Measurements from ENCODE around the gene UBE2N.
"Not testable (repeated sequence)": the region's sequence is repeated elsewhere in the genome, so short reads cannot be mapped to it uniquely, and the experiment has no call there.

The UBE2N gene

DNA sequence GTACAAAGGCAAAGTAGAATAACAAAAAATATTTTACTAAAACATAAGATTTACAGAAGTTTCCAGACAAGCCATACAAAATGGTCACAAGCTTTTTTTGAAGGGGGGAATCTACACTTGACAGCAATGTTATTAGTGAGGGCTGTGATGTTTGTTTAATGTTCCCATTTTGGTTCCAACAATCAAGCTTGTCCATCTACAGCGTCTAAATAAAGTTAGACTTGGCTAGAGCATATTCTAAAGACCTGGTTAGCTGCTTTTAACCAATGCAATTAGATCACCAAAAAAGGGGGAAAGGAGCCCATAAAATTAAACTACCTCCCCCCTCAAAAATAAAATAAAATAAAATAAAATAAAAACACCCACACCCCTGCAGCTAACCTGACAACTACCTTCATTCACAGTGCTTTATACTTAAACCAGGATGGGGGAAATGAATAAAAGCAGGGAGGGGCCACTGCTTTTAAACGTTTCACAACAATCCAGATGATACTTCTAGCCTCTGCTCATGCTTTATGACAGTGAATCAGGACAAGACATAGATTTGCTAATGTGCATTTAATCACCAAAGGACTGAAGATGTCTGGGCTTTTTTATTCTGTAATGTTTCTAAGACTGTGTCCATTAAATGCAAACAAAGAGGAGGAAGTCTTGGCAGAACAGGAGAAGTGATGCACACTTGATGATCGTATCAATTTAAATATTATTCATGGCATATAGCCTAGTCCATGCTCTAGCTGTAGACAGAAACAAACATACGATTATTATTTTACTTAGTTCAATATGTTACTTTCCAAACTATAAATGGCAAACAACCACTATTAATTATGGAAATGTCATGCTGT lies 32.2 kb downstream of the UBE2N start:
- not testable (repeated sequence) for DNase-seq

DNA sequence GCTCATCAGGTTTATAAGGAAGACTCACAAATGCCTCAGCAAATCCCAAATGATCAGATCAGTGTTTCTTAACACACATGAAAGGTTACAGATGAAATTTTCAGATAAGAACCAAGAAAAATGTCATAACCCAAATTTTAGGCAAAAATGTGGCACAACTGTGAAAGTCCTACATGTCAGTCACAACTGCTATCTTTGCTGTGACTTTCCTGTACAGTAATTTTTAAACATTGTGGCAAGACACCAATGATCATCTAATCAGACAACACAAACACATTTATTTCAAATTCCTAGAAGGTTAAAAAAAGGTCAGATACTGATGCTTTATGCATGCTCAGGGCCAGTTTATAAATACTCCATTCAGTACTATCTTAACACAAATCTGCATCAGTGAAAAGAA lies 32.9 kb downstream of the UBE2N start:
- DNase-seq = no peak

DNA sequence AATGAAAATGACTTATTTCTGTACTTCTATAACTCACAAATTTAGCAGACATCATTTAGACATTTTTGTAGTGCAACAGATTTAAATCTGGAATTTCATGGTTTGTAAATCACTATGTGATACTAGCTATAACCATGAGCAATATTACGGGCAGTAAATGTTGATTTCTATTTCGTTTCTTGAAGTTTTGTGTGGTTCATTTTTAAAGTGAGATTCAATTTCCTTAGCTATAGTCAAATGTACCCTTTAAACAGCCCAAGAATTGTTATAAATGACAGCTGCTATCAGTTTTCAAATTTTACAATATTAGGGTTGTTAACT lies 33.8 kb downstream of the UBE2N start:
- no peak for DNase-seq

DNA sequence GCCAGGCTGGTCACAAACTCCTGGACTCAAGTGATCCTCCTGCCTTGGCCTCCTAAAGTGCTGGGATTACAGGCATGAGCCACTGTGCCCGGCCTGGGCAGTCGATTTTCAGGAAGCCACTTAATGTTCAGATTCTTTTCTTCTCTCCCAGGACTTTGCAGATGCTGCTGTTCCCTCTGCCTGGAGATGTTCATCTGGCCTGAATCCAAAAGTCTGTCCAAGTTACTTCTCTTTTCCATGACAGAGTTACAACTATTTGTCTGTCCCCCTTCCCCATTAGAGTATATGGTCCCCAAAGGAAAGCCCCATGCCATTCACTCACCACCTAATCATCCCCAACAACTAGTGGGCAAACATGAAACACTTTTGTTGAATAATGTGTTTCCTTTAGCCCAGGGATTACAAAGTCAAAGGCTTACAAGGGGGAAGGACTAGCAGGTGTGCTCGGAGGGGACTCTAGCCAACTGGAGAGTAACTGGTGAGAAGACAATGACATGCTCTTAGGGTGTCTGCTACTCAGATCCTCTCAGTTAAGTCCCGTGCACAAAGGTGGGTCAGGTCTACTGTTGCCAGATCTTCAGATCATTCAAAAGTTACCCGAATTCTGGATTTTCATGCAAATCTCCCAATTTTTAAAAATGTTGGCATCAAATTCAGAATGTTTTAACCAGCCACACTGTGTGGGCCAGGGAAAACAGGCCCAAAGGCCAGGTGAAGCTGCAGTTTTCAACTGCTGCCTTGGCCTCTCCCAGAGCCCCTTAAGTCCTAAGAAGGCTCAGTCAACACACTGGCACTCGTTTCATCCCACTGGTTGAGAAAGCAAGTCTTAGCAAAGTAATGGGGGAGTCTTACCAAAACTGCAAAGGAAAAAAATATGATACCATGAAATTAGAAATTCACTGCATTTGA lies 34.4 kb downstream of the UBE2N start:
- DNase-seq = no peak

DNA sequence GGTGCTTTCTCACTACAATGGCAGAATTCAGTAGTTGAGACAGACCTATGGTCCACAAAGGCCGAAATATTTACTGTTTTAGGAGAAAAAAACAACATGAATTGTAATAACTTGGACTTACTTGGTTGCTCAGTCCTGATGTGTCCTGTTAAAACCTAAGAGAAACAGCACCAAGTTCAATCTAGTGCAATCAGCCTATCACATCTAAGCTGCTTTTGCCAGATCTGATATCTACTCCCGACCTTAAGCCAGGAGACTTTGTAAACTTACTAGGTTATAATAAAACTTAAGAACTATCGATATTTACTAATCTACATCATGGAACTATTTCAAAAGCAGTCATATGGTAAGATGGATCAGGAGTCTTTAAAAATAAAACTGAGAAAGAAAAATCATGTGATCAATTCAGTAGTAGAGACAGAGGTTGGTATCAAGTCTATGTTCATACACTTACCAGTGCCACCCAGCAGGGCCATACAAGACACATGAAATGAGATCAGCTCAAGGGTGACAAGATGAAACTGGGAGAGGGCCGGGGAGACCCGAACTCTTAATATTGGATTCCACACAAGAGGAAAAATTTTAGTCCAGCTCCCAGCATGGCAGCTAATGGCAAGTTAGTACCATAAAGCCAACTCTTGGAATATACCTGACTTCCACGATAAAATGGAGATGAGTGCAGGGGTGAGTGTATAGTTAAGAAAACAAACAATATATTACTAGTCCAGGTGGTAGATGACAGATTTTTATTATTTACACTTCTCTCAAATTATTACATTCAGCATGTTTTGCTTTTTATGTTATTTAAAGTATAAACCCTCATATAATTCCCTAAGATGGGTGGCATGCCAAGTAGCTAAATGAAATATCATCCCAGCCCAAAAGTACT lies 36.5 kb downstream of the UBE2N start:
- DNase-seq = no peak

DNA sequence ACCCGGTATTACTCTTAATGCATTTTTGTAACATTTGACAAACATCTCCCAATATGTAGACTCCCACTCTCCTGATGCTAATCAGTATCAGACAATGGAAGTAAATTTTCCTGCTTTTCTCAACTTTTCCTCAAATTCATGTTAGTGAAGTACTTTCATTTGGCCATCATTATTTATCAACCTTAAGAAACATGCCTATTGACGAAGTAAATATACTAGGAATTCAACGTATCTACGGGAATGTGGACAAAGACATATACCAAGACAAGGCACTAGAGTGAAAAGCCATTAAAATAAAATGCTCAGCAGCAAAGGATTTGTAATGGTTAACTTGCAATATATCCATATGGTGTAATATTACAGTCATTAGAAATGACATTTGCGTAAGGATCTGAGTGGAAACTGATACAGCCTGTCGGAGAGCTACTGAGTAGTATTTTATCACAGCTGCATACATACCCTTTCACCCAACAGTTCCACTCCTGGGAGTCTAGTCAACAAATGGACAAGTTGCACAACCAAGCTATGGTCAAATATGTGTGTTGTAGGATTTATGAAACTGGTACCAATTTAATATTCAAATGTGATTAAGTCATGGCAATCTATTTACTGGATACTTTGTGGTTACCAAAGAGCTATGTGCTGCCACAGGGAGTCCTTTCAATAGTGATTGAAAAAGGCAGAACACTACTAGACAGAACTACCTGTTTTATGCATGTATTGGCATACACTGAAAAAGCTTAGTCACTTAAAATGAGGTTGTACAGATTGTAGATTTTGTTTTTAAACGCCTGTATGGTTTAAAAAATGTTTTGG lies 37.6 kb downstream of the UBE2N start:
- DNase-seq = no peak

DNA sequence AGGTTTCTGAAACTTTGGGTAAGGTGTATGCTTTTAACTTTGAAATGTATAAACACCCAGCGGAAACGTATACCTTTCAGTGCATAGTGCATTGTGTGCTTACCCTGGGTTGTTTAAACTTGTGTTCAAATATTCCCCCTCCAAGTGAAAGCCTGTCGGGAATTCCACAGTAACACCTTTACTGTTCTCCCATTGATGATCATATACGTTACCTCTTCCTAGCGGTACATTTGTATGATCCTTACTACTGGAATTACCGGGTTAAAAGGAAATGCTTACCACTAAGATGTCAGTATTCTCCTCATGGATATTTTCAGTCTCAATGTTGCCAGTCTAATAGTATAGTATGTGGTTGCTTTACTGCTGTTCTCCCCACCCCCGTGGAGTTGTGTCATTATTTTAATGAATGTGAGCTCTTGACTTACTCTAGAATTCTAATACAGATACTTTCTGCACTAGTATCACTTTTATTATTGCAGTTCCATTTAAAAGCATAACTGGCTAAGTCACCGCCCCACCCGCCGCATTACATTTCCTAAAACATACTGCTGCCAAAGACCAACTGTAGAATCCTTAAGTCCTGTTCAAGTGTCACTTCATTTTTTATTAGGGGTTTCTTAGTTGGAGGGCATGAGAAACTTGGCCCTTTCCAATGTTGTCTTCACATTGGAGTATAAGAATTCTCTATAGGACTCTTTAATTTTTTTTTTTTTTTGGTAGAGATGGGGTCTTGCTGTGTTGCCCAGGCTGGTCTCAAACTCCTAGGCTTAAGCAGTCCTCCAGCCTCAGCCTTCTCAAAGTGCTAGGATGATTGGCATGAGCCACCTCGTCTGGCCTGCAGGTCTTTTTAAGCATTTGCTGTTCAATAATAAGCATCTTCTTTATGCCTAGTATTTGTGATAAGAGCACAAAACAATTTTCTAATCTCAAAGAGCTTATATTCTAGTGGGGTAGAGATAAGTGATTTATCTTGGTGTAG lies 39.1 kb downstream of the UBE2N start:
- no peak for DNase-seq

DNA sequence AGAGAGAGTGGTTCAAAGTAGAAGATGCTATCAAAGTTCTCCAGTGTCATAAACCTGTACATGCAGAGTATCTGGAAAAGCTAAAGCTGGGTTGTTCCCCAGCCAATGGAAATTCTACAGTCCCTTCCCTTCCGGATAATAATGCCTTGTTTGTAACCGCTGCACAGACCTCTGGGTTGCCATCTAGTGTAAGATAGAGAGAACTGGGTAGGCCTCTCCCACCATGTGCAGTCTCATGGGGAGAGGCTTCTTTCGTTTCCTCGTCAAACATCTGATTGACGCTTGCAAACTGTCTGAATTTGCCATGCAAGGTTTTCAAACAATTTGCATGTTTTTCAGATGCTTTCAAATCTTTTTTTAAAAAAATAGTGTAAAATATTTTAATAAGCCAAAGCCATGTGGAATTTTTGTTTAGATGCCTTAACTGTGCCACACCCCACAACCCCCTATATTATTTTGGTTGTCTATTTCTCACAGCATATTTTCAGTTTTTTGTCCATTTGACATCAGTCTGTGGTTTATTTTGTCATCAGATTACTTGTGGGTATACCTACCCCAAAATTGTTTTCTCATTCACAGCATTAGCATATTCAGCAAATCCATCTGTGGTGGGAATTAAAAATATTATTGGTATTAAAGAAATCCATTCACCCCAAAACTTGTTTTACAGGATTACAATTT lies 42.4 kb downstream of the UBE2N start:
- not testable (repeated sequence) for DNase-seq

DNA sequence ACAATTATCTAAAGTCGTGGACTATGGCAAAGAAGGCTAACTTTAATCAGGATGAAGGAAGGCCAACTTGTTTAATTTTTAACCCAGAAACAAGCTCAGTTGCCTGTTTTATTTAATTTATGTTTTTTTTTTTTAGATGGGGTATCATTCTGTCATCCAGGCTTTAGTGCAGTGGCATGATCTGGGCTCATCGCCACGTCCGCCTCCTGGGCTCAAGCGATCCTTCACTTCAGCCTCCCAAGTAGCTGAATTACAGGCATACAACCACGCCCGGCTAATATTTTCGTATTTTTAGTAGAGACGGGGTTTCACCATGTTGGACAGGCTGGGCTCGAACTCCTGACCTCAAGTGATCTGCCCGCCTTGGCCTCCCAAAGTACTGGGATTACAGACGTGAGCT lies 44.3 kb downstream of the UBE2N start:
- DNase-seq = no peak

DNA sequence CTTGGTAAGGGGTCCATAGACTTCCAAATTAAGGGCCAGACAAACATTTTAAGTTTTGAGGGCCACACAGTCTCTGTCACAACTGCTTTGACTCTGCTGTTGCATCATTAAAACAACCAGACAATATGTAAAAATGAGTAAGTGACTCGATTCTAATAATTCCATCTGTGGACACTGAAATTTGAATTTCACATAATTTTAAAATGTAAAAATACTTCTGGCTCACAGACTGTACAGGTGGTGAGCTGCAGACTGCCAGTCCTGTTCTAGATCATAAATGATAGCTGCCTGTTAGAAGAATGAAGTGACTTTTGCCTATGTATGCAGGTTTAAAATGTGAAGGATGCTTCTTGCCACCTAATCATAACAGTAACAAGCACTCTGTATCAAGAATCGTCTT lies 48.3 kb downstream of the UBE2N start:
- no peak for DNase-seq

DNA sequence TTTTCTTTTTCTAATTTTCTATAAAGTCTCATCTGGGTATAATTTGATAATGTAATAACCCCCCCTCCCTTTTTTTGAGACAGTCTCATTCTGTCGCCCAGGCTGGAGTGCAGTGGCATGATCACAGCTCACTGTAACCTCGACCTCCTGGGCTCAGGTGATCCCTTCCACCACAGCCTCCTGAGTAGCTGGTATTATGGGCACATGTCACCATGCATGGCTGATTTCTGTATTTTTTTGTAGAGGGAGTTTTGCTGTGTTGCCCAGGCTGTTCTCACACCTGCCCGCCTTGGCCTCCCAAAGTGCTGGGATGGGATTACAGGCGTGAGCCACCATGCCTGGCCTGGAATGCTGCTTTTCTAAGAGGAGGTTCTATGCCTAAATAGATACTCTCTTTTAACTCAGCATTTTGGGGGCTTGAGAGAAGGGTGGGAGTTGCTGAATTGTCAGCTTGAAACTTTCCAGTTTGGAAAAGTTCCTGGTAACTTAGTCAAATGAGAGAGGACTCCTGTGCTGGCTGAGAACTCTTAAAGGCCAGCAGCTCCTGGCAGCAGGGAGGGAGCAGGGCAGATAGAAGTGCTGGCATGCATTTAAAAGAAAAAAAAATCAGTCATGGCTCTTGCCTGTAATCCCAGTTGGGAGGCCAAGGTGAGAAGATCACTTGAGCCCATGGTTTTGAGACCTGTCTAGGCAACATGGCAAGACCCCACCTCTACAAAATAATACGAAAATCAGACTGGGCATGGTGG lies 51.0 kb downstream of the UBE2N start:
- DNase-seq = no peak

DNA sequence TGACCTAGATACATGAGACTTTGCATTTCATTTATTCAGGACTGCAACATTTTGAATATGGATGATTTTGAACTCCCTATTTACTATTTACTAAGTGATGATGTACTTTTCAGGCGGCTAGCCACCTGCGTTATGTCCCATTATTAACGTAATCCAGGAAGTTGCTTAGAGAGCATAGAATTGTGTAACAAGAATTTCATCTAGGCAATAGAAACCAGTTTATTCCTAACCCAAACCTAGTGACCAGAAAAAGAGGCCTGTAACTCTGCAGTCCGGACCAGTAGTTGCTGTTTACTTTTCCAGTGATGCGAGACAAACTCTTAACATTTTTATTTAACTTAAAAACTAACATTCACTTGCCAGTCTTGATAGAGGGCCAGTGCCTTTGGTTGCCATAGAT lies 51.7 kb downstream of the UBE2N start:
- no peak for DNase-seq

DNA sequence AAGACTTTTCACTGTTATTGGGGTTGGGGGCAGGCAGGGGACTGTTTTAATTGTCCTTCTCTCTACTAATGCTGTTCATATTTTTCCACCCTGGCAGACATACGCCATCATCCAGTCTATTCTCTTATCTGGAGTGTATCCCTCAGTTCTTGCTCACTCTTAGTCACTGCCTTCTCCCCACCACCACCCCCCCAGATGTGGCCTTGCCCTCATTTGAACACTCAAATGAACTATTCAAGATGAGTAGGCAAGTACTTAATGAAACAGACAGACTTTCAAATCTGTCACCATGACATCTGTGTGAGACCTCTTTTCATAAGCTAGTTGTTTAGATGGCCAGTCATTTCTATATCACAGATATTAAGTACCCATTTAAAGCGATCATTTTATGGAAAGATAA lies 54.0 kb downstream of the UBE2N start:
- no peak for DNase-seq

DNA sequence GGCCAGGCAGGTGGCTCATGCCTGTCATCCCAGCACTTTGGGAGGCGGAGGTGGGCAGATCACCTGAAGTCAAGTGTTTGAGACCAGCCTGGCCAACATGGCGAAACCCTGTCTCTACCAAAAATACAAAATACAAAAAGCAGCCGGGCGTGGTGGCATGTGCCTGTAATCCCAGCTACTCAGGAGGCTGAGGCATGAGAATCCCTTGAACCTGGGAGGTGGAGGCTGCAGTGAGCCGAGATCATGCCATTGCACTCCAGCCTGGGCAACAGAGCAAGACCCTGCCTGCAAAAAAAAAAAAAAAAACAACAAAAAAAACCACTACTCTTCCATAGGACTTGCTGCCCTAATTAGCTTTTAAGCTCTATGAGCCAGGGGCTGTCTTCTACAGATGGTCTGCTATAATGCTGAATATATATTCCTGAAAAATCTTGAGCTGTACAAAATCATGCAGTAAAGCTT lies 59.7 kb downstream of the UBE2N start:
- DNase-seq = peak; percentile 62

DNA sequence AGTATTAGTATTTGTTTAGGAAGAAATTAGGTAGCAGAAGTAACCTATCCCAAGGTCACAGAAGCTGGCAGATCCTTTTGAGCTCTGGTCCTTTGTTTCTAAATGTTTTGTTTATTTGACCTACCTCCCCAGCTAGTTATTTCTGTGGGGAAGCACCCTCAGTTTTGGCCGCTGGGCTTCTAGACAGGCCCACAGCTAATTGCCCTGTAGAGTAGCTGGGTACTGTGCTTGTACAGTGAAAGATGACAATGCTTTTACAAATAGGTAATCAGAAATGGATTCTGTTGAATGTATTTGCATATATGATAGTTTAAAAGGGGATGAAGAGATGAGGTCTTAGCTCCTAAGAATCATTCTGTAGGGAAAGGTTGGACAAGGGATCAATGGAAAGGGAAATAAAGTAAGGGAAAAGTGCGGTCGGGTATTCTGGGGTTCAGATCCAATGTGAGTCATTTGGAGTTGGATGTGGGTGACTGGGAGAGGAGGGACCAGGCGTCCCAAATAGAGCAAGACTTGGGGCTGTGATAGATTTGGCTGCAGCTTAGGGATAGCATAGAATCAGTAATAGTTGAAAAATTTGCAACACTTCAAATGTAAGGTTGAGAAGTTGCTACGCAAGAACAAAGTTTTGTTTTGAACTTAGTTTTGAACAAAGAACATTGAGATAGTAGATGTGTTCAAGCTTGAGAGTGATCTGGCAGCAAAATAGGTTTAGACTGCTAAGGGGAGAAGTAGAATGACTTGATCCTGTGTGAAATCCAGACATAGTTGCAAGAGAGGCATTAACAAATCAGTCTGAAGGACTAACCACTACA lies 60.4 kb downstream of the UBE2N start:
- no peak for DNase-seq

DNA sequence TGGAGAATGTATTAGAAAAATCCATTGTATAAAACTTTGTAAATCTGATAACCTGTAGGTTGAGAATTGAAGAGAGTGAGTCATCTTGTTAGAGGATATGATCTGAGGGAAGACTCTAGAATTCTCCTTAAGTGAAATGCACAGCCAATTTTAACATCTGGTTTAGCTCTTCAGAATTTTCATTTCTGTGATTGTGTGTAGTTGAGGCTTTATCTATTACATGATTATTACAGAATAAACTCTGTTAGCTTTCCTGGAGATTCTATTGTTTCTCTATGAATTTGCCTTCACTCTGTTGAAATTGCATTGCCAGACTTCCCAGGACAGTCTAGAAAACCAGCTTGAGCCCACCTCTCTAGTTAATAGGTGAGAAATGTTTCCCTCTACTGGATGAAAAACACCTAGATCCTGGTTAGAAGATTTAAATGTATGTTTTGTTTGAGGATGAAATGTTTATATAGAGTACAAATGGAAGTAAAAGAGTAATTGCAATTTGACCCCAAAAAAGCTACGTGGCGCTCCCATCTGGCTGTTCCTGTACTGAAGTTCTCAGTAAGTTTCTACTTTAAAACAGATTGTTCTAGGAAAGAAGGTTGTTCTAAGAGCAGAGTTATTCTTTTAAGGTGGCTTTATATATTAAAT lies 61.1 kb downstream of the UBE2N start:
- no peak for DNase-seq

DNA sequence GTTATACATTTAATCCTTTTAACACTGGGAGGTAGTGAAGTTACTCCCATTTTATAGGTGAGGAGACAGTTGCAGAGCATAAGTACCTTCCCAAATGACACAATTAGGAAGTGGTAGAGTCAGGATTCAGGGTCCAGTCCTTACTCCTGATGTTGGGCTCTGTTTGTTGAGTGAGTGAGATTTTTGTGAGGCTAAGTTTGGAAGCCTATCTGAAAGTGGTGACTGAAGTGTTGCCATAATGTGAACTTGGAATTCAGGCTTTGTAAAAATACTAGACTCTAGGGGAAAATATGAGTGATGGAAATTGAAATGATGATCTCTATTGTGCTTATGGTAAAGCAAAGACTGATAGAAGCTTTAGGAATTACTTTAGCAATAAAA lies 61.8 kb downstream of the UBE2N start:
- no peak for DNase-seq

DNA sequence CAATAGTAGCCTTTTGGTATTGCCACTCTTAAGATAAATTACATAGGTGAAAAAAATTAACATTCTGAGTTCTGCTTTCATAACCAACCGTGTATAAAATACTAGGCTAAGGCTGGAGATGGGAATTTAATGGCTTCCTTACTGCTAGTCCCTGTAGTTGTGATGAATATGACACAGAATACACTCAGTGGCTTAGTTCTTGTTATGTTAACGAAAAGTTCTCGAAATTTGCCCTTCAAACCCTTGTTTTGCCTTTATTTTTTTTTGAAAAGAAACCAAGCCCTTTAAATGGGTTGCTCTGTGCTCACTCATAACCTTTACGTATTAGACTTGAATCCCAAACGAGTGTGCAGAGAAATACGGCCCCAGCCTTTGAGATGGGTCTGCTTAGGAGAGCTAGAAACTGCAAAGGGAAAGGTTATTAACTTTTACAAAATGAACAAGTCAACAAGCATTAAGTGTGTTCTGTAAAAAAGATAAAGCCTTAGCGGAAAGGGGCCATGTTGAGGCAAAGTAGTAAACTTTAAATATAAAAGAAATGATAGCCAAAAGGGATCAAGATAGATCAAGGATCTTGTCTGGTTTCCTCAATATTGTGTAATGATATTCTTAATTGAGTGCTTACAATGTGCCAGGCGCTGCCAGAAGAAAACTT lies 62.3 kb downstream of the UBE2N start:
- no peak for DNase-seq

All from islet precursor cell (in vitro differentiated cells).